Astrocyte of the hippocampus (primary cell): ENCODE measurements around the gene GABRD.
A peak's percentile ranks its signal among the peaks of the same experiment; 100 is the strongest.

Experiments used
- DNase-seq: peaks from one replicate; pipeline ENCODE4 v3.0.0; 2011; ENCODE audit warnings: low read depth, low spot score

Gene GABRD

GRCh38 chr1:2039251-2039650 is 20.1 kb downstream of the GABRD start:
- no peak for DNase-seq

- DNase-seq: no peak
These were observed 22.2 kb downstream of the GABRD start for GRCh38 chr1:2041305-2041704.

GRCh38 chr1:2041887-2042286 is 22.7 kb downstream of the GABRD start:
- no peak for DNase-seq

GRCh38 chr1:2042830-2043773 is 24.0 kb downstream of the GABRD start:
- DNase-seq: no peak

GRCh38 chr1:2043886-2044285 is 24.7 kb downstream of the GABRD start:
- no peak for DNase-seq

- DNase-seq: peak; percentile 83
These were observed 25.6 kb downstream of the GABRD start for GRCh38 chr1:2044510-2045319.

GRCh38 chr1:2045468-2046173 is 26.5 kb downstream of the GABRD start:
- DNase-seq: no peak

GRCh38 chr1:2046174-2046917 is 27.2 kb downstream of the GABRD start:
- DNase-seq: peak; percentile 62

- DNase-seq: no peak
These were observed 28.0 kb downstream of the GABRD start for GRCh38 chr1:2046953-2047748.

GRCh38 chr1:2047749-2048729 is 28.9 kb downstream of the GABRD start:
- DNase-seq: no peak

- DNase-seq: peak; percentile 60
These were observed 30.1 kb downstream of the GABRD start for GRCh38 chr1:2049225-2049717.

GRCh38 chr1:2049718-2050431 is 30.7 kb downstream of the GABRD start, which contains the start of gene PRKCZ:
Gene PRKCZ, plus strand, starts transcription at chr1:2050411. Its CDS starts 220 bp downstream, at chr1:2050631.
- peak; percentile 95 for DNase-seq

GRCh38 chr1:2050461-2050792 is 31.3 kb downstream of the GABRD start:
- DNase-seq: no peak

- DNase-seq: peak; percentile 48
These were observed 31.9 kb downstream of the GABRD start for GRCh38 chr1:2050793-2051682.

GRCh38 chr1:2052054-2052679 is 33.0 kb downstream of the GABRD start:
- DNase-seq: no peak

- no peak for DNase-seq
These were observed 33.6 kb downstream of the GABRD start for GRCh38 chr1:2052756-2053155.

- DNase-seq: no peak
These were observed 34.1 kb downstream of the GABRD start for GRCh38 chr1:2053217-2053616.
